Neural progenitor cell (in vitro differentiated cells): Measurements from ENCODE around the gene NDEL1. TPM values are rescaled to one million over a fixed set of nuclear protein-coding genes. Genes with fewer than 3 reads are reported as not detected.

Experiments used
- DNase-seq: peaks from one replicate; pipeline ENCODE4 v3.0.0-alpha.2; 2016; ENCODE audit warnings: low spot score
- H2AFZ ChIP-seq: fragments of 200-600 bp; sonication (generic); replicated peaks from 2 replicates; pipeline ENCODE4 v1.6.1; 2016; ENCODE audit warnings: antibody characterized with exemption
- H3F3A ChIP-seq: fragments of 200-600 bp; sonication (generic); 2 replicates; pipeline ENCODE4 v1.6.1; 2016; ENCODE audit warnings: antibody characterized with exemption, low read depth
- H3K27ac ChIP-seq: fragments of 200-600 bp; sonication (generic); 2 replicates; pipeline ENCODE4 v1.5.1; 2016; ENCODE audit warnings: mild to moderate bottlenecking
- H3K27me3 ChIP-seq: fragments of 200-600 bp; sonication (generic); 2 replicates; pipeline ENCODE4 v1.6.1; 2016; ENCODE audit warnings: mild to moderate bottlenecking, moderate library complexity
- H3K36me3 ChIP-seq: fragments of 200-600 bp; sonication (generic); 2 replicates; pipeline ENCODE4 v1.5.1; 2016
- H3K4me1 ChIP-seq: fragments of 200-600 bp; sonication (generic); 2 replicates; pipeline ENCODE4 v1.6.1; 2016; ENCODE audit warnings: mixed run types
- H3K4me2 ChIP-seq: fragments of 200-600 bp; sonication (generic); 2 replicates; pipeline ENCODE4 v1.6.1; 2016
- H3K4me3 ChIP-seq: fragments of 200-600 bp; sonication (generic); 2 replicates; pipeline ENCODE4 v1.5.1; 2016
- H3K79me2 ChIP-seq: fragments of 200-600 bp; sonication (generic); 2 replicates; pipeline ENCODE4 v1.6.1; 2016; ENCODE audit warnings: low read depth
- H3K9ac ChIP-seq: fragments of 200-600 bp; sonication (generic); 2 replicates; pipeline ENCODE4 v1.6.1; 2016
- H3K9me3 ChIP-seq: fragments of 200-600 bp; sonication (generic); 2 replicates; pipeline ENCODE4 v1.5.1; 2016; ENCODE audit warnings: low read depth
- H4K20me1 ChIP-seq: fragments of 200-600 bp; sonication (generic); 2 replicates; pipeline ENCODE4 v1.6.1; 2016; ENCODE audit warnings: low read depth
- H3K27ac Mint-ChIP-seq: 3 replicates; pipeline ENCODE4 v1.8.0; 2021; ENCODE audit warnings: mixed read lengths
- H3K27me3 Mint-ChIP-seq: 2 replicates; pipeline ENCODE4 v1.8.0; 2022; ENCODE audit warnings: low read depth, mild to moderate bottlenecking, inconsistent platforms, moderate library complexity, mixed read lengths; ENCODE audit not compliant: insufficient read depth
- H3K36me3 Mint-ChIP-seq: 3 replicates; pipeline ENCODE4 v1.8.0; 2021; ENCODE audit warnings: mixed read lengths
- H3K4me1 Mint-ChIP-seq: 3 replicates; pipeline ENCODE4 v1.8.0; 2021; ENCODE audit warnings: mixed read lengths
- H3K4me3 Mint-ChIP-seq: 3 replicates; pipeline ENCODE4 v1.8.0; 2021; ENCODE audit warnings: mild to moderate bottlenecking, moderate library complexity, mixed read lengths
- H3K9me3 Mint-ChIP-seq: 3 replicates; pipeline ENCODE4 v1.8.0; 2020; ENCODE audit warnings: mixed read lengths
- CTCF ChIP-seq: fragments of 200-600 bp; sonication (generic); IDR thresholded peaks from 2 replicates; pipeline ENCODE4 v1.5.1; 2017; ENCODE audit warnings: antibody characterized with exemption, mild to moderate bottlenecking
- EZH2 ChIP-seq: fragments of 200-600 bp; sonication (generic); IDR thresholded peaks from 2 replicates; pipeline ENCODE4 v1.6.1; 2017; ENCODE audit warnings: antibody characterized with exemption, mild to moderate bottlenecking, moderate library complexity
- EZH2phosphoT487 ChIP-seq: fragments of 200-600 bp; sonication (generic); IDR thresholded peaks from 2 replicates; pipeline ENCODE4 v1.6.1; 2017; ENCODE audit warnings: antibody characterized with exemption
- total RNA-seq: library from RNA; depleted of rRNA; stranded (reverse); fragments of >200 nt; gene quantifications from 2 replicates; pipeline ENCODE4 v1.2.3, GENCODE V29; 2015; ENCODE audit warnings: low replicate concordance

Gene NDEL1
- total RNA-seq, 1 donor from 2014 or later: 26.9 TPM

- DNase-seq: no peak
- H3K9me3 ChIP-seq: no peaks in the 10 kb centered on the region
- H3F3A ChIP-seq: peaks cover 14% of the 10 kb centered on the region
- peaks cover 2% of the 10 kb centered on the region for H4K20me1 ChIP-seq
- H3K4me2 ChIP-seq: no peak overlapping the region
- H3K27me3 ChIP-seq: no peaks in the 10 kb centered on the region
- Mint-ChIP-seq H3K9me3 (peaks cover 1% of the 10 kb centered on the region), H3K4me3 (no peak overlapping the region), H3K27me3 (no peaks in the 10 kb centered on the region), H3K4me1 (no peaks in the 10 kb centered on the region), H3K27ac (no peak overlapping the region), H3K36me3 (peaks cover 56% of the 10 kb centered on the region)
- no peak overlapping the region for H3K4me3 ChIP-seq
- no peaks in the 10 kb centered on the region for H3K4me1 ChIP-seq
- no peak overlapping the region for H3K9ac ChIP-seq
- no peaks in the 10 kb centered on the region for H3K79me2 ChIP-seq
- H3K27ac ChIP-seq: no peak overlapping the region
- no peak overlapping the region for H2AFZ ChIP-seq
- TF ChIP-seq CTCF: no peak
- no peak for TF ChIP-seq EZH2
- no peak for TF ChIP-seq EZH2phosphoT487
- peaks cover 16% of the 10 kb centered on the region for H3K36me3 ChIP-seq
Observed at GRCh38 chr17:8479431-8479947, 43.8 kb downstream of the NDEL1 start.

- peaks cover 59% of the 10 kb centered on the region for H3K36me3 Mint-ChIP-seq
- H3K9me3 ChIP-seq: no peaks in the 10 kb centered on the region
- peaks cover 8% of the 10 kb centered on the region for H3K9me3 Mint-ChIP-seq
- no peak for DNase-seq
- H3K27ac ChIP-seq: no peak overlapping the region
- no peak overlapping the region for H3K27ac Mint-ChIP-seq
- no peaks in the 10 kb centered on the region for H3K4me1 ChIP-seq
- H3F3A ChIP-seq: peaks cover 11% of the 10 kb centered on the region
- H4K20me1 ChIP-seq: peaks cover 2% of the 10 kb centered on the region
- no peak overlapping the region for H3K9ac ChIP-seq
- H3K4me2 ChIP-seq: no peak overlapping the region
- H3K27me3 Mint-ChIP-seq: no peaks in the 10 kb centered on the region
- H3K4me3 Mint-ChIP-seq: no peak overlapping the region
- peaks cover 24% of the 10 kb centered on the region for H3K36me3 ChIP-seq
- H3K27me3 ChIP-seq: no peaks in the 10 kb centered on the region
- H3K79me2 ChIP-seq: no peaks in the 10 kb centered on the region
- H3K4me1 Mint-ChIP-seq: no peaks in the 10 kb centered on the region
- TF ChIP-seq EZH2phosphoT487 (no peak), EZH2 (no peak), CTCF (no peak)
- H3K4me3 ChIP-seq: no peak overlapping the region
- H2AFZ ChIP-seq: no peak overlapping the region
Observed at GRCh38 chr17:8480011-8480976, 44.6 kb downstream of the NDEL1 start.

- Mint-ChIP-seq H3K4me1 (no peaks in the 10 kb centered on the region), H3K9me3 (peaks cover 8% of the 10 kb centered on the region), H3K36me3 (peaks cover 60% of the 10 kb centered on the region), H3K4me3 (no peak overlapping the region), H3K27ac (no peak overlapping the region), H3K27me3 (no peaks in the 10 kb centered on the region)
- Histone ChIP-seq H3K9ac (no peak overlapping the region), H2AFZ (no peak overlapping the region), H3K4me1 (no peaks in the 10 kb centered on the region), H4K20me1 (peaks cover 2% of the 10 kb centered on the region), H3K9me3 (no peaks in the 10 kb centered on the region), H3K4me3 (no peak overlapping the region), H3K36me3 (peaks cover 32% of the 10 kb centered on the region), H3F3A (peaks cover 11% of the 10 kb centered on the region), H3K27me3 (no peaks in the 10 kb centered on the region), H3K4me2 (no peak overlapping the region), H3K27ac (no peak overlapping the region), H3K79me2 (no peaks in the 10 kb centered on the region)
- no peak for TF ChIP-seq EZH2
- DNase-seq: no peak
Observed at GRCh38 chr17:8481089-8481488, 45.4 kb downstream of the NDEL1 start.

GRCh38 chr17:8481703-8482102 is 46.0 kb downstream of the NDEL1 start:
- Mint-ChIP-seq H3K36me3 (peaks cover 60% of the 10 kb centered on the region), H3K4me3 (no peak overlapping the region), H3K9me3 (peaks cover 8% of the 10 kb centered on the region), H3K27me3 (no peaks in the 10 kb centered on the region), H3K4me1 (no peaks in the 10 kb centered on the region), H3K27ac (no peak overlapping the region)
- no peak overlapping the region for H3K4me2 ChIP-seq
- TF ChIP-seq CTCF (no peak), EZH2 (no peak), EZH2phosphoT487 (no peak)
- H3K4me1 ChIP-seq: no peaks in the 10 kb centered on the region
- no peak overlapping the region for H3K27ac ChIP-seq
- H3K79me2 ChIP-seq: no peaks in the 10 kb centered on the region
- no peaks in the 10 kb centered on the region for H3K9me3 ChIP-seq
- no peak overlapping the region for H2AFZ ChIP-seq
- no peak overlapping the region for H3K4me3 ChIP-seq
- DNase-seq: no peak
- peaks cover 32% of the 10 kb centered on the region for H3K36me3 ChIP-seq
- H3K9ac ChIP-seq: no peak overlapping the region
- H3K27me3 ChIP-seq: no peaks in the 10 kb centered on the region
- peaks cover 11% of the 10 kb centered on the region for H3F3A ChIP-seq
- H4K20me1 ChIP-seq: peaks cover 2% of the 10 kb centered on the region
